H1 (cell line): ENCODE measurements around the gene TTLL9. TPM values are rescaled to one million over a fixed set of nuclear protein-coding genes. Genes with fewer than 3 reads are reported as not detected.

Source experiments
- CTCF ChIA-PET: fragments of 300-600 bp; sonication (Branson Sonifier 250); formaldehyde crosslinking; loops from one replicate; lab custom pipeline; 2021; ENCODE audit not compliant: partially characterized antibody; lab: Charles Lee
- POLR2A ChIA-PET: fragments of 300-600 bp; sonication (Branson Sonifier 250); formaldehyde crosslinking; loops from one replicate; lab custom pipeline; 2021; ENCODE audit warnings: inconsistent platforms; ENCODE audit not compliant: partially characterized antibody; lab: Charles Lee
- DNase-seq, 2 experiments: peaks; one replicate each; pipeline versions ENCODE4 v3.0.0 to v3.0.0-alpha.2; 2010 to 2022; ENCODE audit warnings: low spot score in 2 of 2, low read depth in 1 of 2, mixed read lengths in 1 of 2
- FAIRE-seq: peaks from 2 replicates; lab custom pipeline; 2011; peaks lifted over from hg19 to GRCh38; lab: Jason Lieb, UNC
- H2AFZ ChIP-seq: 2 replicates; pipeline ENCODE4 v1.8.1; 2012; ENCODE audit warnings: low read length, inconsistent platforms
- H2AK5ac ChIP-seq: 2 replicates; pipeline ENCODE4 v1.6.1; 2013; ENCODE audit warnings: low read depth, low read length
- H2BK120ac ChIP-seq: replicated peaks from 2 replicates; pipeline ENCODE3; 2013; ENCODE audit warnings: low read depth, low read length, inconsistent platforms
- H2BK12ac ChIP-seq: 2 replicates; pipeline ENCODE4 v1.6.1; 2013; ENCODE audit warnings: low read depth, low read length
- H2BK15ac ChIP-seq: 2 replicates; pipeline ENCODE4 v1.6.1; 2013; ENCODE audit warnings: low read length
- H2BK20ac ChIP-seq: 2 replicates; pipeline ENCODE4 v1.6.1; 2013; ENCODE audit warnings: low read length
- H2BK5ac ChIP-seq: 2 replicates; pipeline ENCODE4 v1.6.1; 2013; ENCODE audit warnings: low read depth, low read length
- H3K14ac ChIP-seq: 2 replicates; pipeline ENCODE4 v1.6.1; 2013; ENCODE audit warnings: inconsistent platforms; ENCODE audit not compliant: insufficient read length
- H3K18ac ChIP-seq: 2 replicates; pipeline ENCODE4 v1.6.1; 2013; ENCODE audit warnings: low read length; ENCODE audit errors: extremely low read depth
- H3K23ac ChIP-seq: 2 replicates; pipeline ENCODE4 v1.6.1; 2013; ENCODE audit warnings: inconsistent platforms; ENCODE audit not compliant: insufficient read length
- H3K23me2 ChIP-seq: 2 replicates; pipeline ENCODE4 v1.6.1; 2013; ENCODE audit warnings: low read depth, low read length
- H3K27ac ChIP-seq: 2 replicates; pipeline ENCODE4 v1.6.1; 2011; ENCODE audit warnings: low read depth, low read length, inconsistent platforms
- H3K27me3 ChIP-seq, 4 experiments: replicated peaks in 1 of 4; 1 replicate in 1 of 4; 2 replicates in 3 of 4; pipeline versions ENCODE4 v1.6.1 to v1.8.1; 2011 to 2013; ENCODE audit warnings: low read length in 3 of 4, mild to moderate bottlenecking in 3 of 4, inconsistent platforms in 2 of 4, mixed read lengths in 2 of 4, moderate library complexity in 1 of 4; ENCODE audit not compliant: control insufficient read depth in 3 of 4, insufficient read depth in 3 of 4; ENCODE audit errors: extremely low read depth in 1 of 4
- H3K36me3 ChIP-seq, 4 experiments: 2 replicates each; pipeline versions ENCODE4 v1.6.1 to v1.8.1; 2011 to 2013; ENCODE audit warnings: mild to moderate bottlenecking in 4 of 4, low read length in 3 of 4, moderate library complexity in 2 of 4, control low read depth in 1 of 4, inconsistent platforms in 1 of 4; ENCODE audit not compliant: insufficient read depth in 4 of 4, control insufficient read depth in 2 of 4
- H3K4ac ChIP-seq: replicated peaks from 2 replicates; pipeline ENCODE3; 2013; ENCODE audit warnings: low read length, low read depth, mixed read lengths, inconsistent platforms; ENCODE audit not compliant: insufficient read length
- H3K4me1 ChIP-seq, 4 experiments: replicated peaks in 1 of 4; 1 replicate in 1 of 4; 2 replicates in 3 of 4; pipeline versions ENCODE4 v1.6.1 to v1.8.1; 2011 to 2013; ENCODE audit warnings: low read length in 3 of 4, inconsistent platforms in 2 of 4, mixed read lengths in 1 of 4; ENCODE audit not compliant: insufficient read depth in 4 of 4, control insufficient read depth in 3 of 4
- H3K4me2 ChIP-seq, 2 experiments: 2 replicates each; pipeline versions ENCODE4 v1.6.1 to v1.8.1; 2011 to 2013; ENCODE audit warnings: low read depth in 2 of 2, low read length in 2 of 2, control low read depth in 1 of 2, inconsistent platforms in 1 of 2, mild to moderate bottlenecking in 1 of 2; ENCODE audit not compliant: insufficient read depth in 1 of 2
- H3K4me3 ChIP-seq, 4 experiments: fragments of 200-600, 300-600 bp in 1 of 4; sonication (generic), shearing (Covaris generic), sonication (Bioruptor Twin) in 1 of 4; 2 replicates each; pipeline versions ENCODE4 v1.5.1 to v1.8.1; 2011 to 2016; ENCODE audit warnings: low read length in 4 of 4, low read depth in 3 of 4, control low read depth in 2 of 4, inconsistent platforms in 2 of 4, mild to moderate bottlenecking in 2 of 4, mixed read lengths in 1 of 4, moderate library complexity in 1 of 4; ENCODE audit not compliant: insufficient read depth in 2 of 4; ENCODE audit errors: extremely low read depth in 1 of 4
- H3K56ac ChIP-seq: replicated peaks from 2 replicates; pipeline ENCODE3; 2013; ENCODE audit warnings: low read depth, mild to moderate bottlenecking, mixed read lengths, low read length, inconsistent platforms; ENCODE audit not compliant: insufficient read length
- H3K79me1 ChIP-seq: 2 replicates; pipeline ENCODE4 v1.6.1; 2013; ENCODE audit warnings: low read depth, low read length, control low read depth
- H3K79me2 ChIP-seq, 2 experiments: 2 replicates each; pipeline versions ENCODE4 v1.6.1 to v1.8.1; 2012 to 2013; ENCODE audit warnings: low read length in 2 of 2, mild to moderate bottlenecking in 2 of 2, inconsistent platforms in 1 of 2; ENCODE audit not compliant: insufficient read depth in 2 of 2, control insufficient read depth in 1 of 2
- H3K9ac ChIP-seq, 4 experiments: replicated peaks in 1 of 4; 1 replicate in 1 of 4; 2 replicates in 3 of 4; pipeline versions ENCODE4 v1.6.1 to v1.8.1; 2011 to 2013; ENCODE audit warnings: low read depth in 3 of 4, low read length in 3 of 4, control low read depth in 2 of 4, mild to moderate bottlenecking in 2 of 4, moderate library complexity in 2 of 4, inconsistent platforms in 1 of 4; ENCODE audit errors: extremely low read depth in 1 of 4
- H3K9me3 ChIP-seq, 2 experiments: 2 replicates each; pipeline versions ENCODE4 v1.6.1 to v1.8.1; 2012 to 2013; ENCODE audit warnings: mild to moderate bottlenecking in 2 of 2, moderate library complexity in 2 of 2, control low read depth in 1 of 2, inconsistent platforms in 1 of 2, low read depth in 1 of 2, low read length in 1 of 2, mixed read lengths in 1 of 2; ENCODE audit not compliant: insufficient read depth in 2 of 2
- H4K20me1 ChIP-seq, 2 experiments: replicated peaks in 1 of 2; 2 replicates each; pipeline versions ENCODE3 to v1.8.1; 2011 to 2013; ENCODE audit warnings: inconsistent platforms in 2 of 2, low read length in 2 of 2, mild to moderate bottlenecking in 1 of 2; ENCODE audit not compliant: insufficient read depth in 2 of 2, control insufficient read depth in 1 of 2
- H4K5ac ChIP-seq: 2 replicates; pipeline ENCODE4 v1.6.1; 2013; ENCODE audit warnings: low read length, low read depth, mixed read lengths, inconsistent platforms; ENCODE audit not compliant: insufficient read length
- H4K8ac ChIP-seq: 2 replicates; pipeline ENCODE4 v1.8.0; 2013; ENCODE audit warnings: mild to moderate bottlenecking, moderate library complexity, low read length, inconsistent platforms; ENCODE audit not compliant: insufficient read depth; ENCODE audit errors: extremely low read depth
- H4K91ac ChIP-seq: replicated peaks from 2 replicates; pipeline ENCODE3; 2013; ENCODE audit warnings: low read length, mixed read lengths, inconsistent platforms; ENCODE audit not compliant: insufficient read length
- BACH1 ChIP-seq: IDR thresholded peaks from 2 replicates; pipeline ENCODE4 v1.6.1; 2012; ENCODE audit warnings: low read length, improper control_type of control experiment
- GABPA ChIP-seq: IDR thresholded peaks from 2 replicates; pipeline ENCODE4 v1.6.1; 2011; ENCODE audit warnings: mild to moderate bottlenecking, low read length, moderate library complexity, borderline replicate concordance; ENCODE audit not compliant: insufficient read depth
- HDAC2 ChIP-seq, 2 experiments: fragments of 300-600 bp in 1 of 2; sonication (generic) in 1 of 2; IDR thresholded peaks; 2 replicates each; pipeline ENCODE4 v1.6.1; 2011 to 2012; ENCODE audit warnings: low read depth in 2 of 2, low read length in 2 of 2, mild to moderate bottlenecking in 2 of 2, moderate library complexity in 2 of 2, borderline replicate concordance in 1 of 2, inconsistent platforms in 1 of 2
- NANOG ChIP-seq: IDR thresholded peaks from 2 replicates; pipeline ENCODE4 v1.6.1; 2011; ENCODE audit warnings: low read length, low read depth, mild to moderate bottlenecking, inconsistent platforms; ENCODE audit not compliant: insufficient read depth, poor library complexity, severe bottlenecking
- NRF1 ChIP-seq: IDR thresholded peaks from 2 replicates; pipeline ENCODE4 v1.6.1; 2011; ENCODE audit warnings: mild to moderate bottlenecking, low read depth, low read length, improper control_type of control experiment
- RXRA ChIP-seq: IDR thresholded peaks from 2 replicates; pipeline ENCODE4 v1.6.1; 2011; ENCODE audit warnings: low read depth, mild to moderate bottlenecking, low read length, moderate library complexity; ENCODE audit not compliant: insufficient read depth
- WGBS, 2 experiments: shearing (Covaris generic) in 1 of 2; methylation state at CpG; one replicate each; pipeline versions ENCODE4 v1.1.6 to v1.1.7; 2013 to 2015; ENCODE audit warnings: low lambda C conversion rate in 2 of 2, mixed read lengths in 2 of 2, inconsistent platforms in 1 of 2, low coverage in 1 of 2, missing lambda C conversion rate in 1 of 2; ENCODE audit not compliant: insufficient replicate concordance in 2 of 2, insufficient coverage in 1 of 2, insufficient read length in 1 of 2; ENCODE audit errors: extremely low coverage in 1 of 2, missing lambda C conversion rate in 1 of 2; 5-methylcytosine and 5-hydroxymethylcytosine counted together
- polyA plus RNA-seq, 7 experiments: library from polyadenylated mRNA; depleted of rRNA in 3 of 7; stranded (reverse) in 5 of 7; unstranded in 2 of 7; fragments of >200 nt in 5 of 7; fragments of 200-250 nt in 2 of 7; gene quantifications; 1 replicate in 5 of 7; 2 replicates in 1 of 7; 4 replicates in 1 of 7; pipeline versions ENCODE4 v1.2.1 to v1.2.3, GENCODE V29; 2011 to 2013; ENCODE audit warnings: missing spikeins in 2 of 7, mixed read lengths in 2 of 7
- total RNA-seq: library from RNA; stranded (reverse); fragmentation: NEBNext Ultra II Directional; extraction: Animal tissue kit (Norgen Biotek cat#: 25700); gene quantifications from 2 replicates; pipeline ENCODE4 v1.2.1, GENCODE V29; 2021
- TF ChIP-seq, protein P1 (sequence below): IDR thresholded peaks from 2 replicates; pipeline ENCODE4 v1.6.1; 2012; ENCODE audit warnings: low read length, inconsistent platforms
- TF ChIP-seq, protein P2 (sequence below): IDR thresholded peaks from 2 replicates; pipeline ENCODE4 v1.6.1; 2011; ENCODE audit warnings: low read depth, mild to moderate bottlenecking, low read length; ENCODE audit not compliant: insufficient read depth

TTLL9 gene
- total and polyA plus RNA-seq, 2 of the 8 experiments (the other 6 are each of a cell fraction or from before 2014, with no cell fraction given): 0.06 TPM; not detected in 1

DNA sequence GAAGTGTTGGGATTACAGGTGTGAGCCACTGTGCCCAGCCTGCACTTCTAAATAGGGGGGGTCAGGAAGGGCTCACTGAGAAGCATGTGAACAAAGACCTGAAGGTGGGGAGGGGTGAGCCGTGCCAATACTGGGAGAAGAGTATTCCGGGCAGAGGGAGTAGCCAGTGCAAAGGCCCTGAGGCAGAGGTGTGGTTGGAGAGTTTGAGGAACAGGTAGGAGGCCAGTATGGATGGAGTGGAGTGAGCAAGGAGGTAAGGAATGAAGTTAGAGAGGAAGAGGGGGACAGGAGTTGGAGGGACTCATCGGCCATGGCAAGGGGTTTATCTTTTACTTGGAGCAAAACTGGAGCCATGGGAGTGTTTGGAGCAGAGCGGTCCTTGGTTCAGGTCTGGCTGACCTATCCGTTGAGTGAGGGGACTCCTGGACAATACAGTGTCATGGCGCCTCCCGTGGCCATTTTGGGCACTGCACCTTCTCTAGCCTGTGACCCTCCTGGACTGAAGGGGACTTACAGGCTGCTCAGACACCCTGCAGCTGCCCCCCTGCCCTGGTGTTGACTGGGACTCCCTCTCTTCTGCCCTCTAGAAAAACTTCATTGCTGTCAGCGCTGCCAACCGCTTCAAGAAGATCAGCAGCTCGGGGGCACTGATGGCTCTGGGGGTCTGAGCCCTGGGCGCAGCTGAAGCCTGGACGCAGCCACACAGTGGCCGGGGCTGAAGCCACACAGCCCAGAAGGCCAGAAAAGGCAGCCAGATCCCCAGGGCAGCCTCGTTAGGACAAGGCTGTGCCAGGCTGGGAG is 37.1 kb upstream of the TTLL9 start:
- 0 out of 2 replicates have a peak overlapping the region, but pooled peaks have one; percentile 5 for H2BK5ac ChIP-seq
- H3K27me3 ChIP-seq: no peaks in the 10 kb centered on the region
- no peak overlapping the region for H2BK20ac ChIP-seq
- H2BK12ac ChIP-seq: no peak overlapping the region
- no peaks in the 10 kb centered on the region for H4K20me1 ChIP-seq
- H3K18ac ChIP-seq: peak overlapping the region; percentile 60
- H4K91ac ChIP-seq: no peak overlapping the region
- H2AFZ ChIP-seq: no peak overlapping the region
- FAIRE-seq (peak; percentile 94), DNase-seq (peak; percentile 83 to 99)
- no peak overlapping the region for H3K23ac ChIP-seq
- WGBS, 2 experiments: 60% methylated on average over 14 of the region's 14 CpGs; no CpG with 5 or more reads in 1 of the 2 experiments
- H2AK5ac ChIP-seq: no peak overlapping the region
- no peaks in the 10 kb centered on the region for H3K9me3 ChIP-seq
- no peak overlapping the region for H3K4me2 ChIP-seq
- ChIA-PET POLR2A (interaction anchor here (0.5 to 0.7 kb wide), 2 partner anchors 18 to 246 kb away, joined by 3 read pairs; no protein-coding TSS in a partner anchor), CTCF (interaction anchor here (0.7 to 7.3 kb wide), 20 partner anchors 9 to 258 kb away, joined by 3 to 111 read pairs (median 4); partner anchors contain the start of genes FOXS1, MYLK2 and PDRG1)
- H3K4me3 ChIP-seq: no peak overlapping the region
- H2BK120ac ChIP-seq: no peak overlapping the region
- peak overlapping the region; percentile 66; the same call in 1 of the 2 replicates for H4K8ac ChIP-seq
- no peak overlapping the region for H4K5ac ChIP-seq
- H3K9ac ChIP-seq: no peak overlapping the region; a peak in 1 of 7 replicates
- H3K14ac ChIP-seq: no peak overlapping the region
- no peak overlapping the region for H3K56ac ChIP-seq
- 0 out of 2 replicates have a peak overlapping the region, but pooled peaks have one; percentile 92 for H2BK15ac ChIP-seq
- H3K36me3 ChIP-seq: no peaks in the 10 kb centered on the region; a peak in 1 of 8 replicates
- H3K4ac ChIP-seq: no peak overlapping the region
- no peaks in the 10 kb centered on the region for H3K79me1 ChIP-seq
- H3K79me2 ChIP-seq: no peaks in the 10 kb centered on the region
- peaks cover 0 to 12% (median 10%) of the 10 kb centered on the region in 4 experiments; a peak in 5 of 7 replicates for H3K4me1 ChIP-seq
- no peak overlapping the region for H3K27ac ChIP-seq
- H3K23me2 ChIP-seq: no peaks in the 10 kb centered on the region
- TF ChIP-seq HDAC2 (IDR thresholded peaks at IDR 0.05; ENCODE audit: borderline replicate concordance in 1 of 2, low read depth in 2 of 2, low read length in 2 of 2) (peak in 1 of 2 experiments; percentile 94; a peak in 2 of 4 replicates), NANOG (no peak), NRF1 (no peak), RXRA (no peak), GABPA (0 out of 2 replicates have a peak, but pooled peaks have one; percentile 9), BACH1 (no peak)
- TF ChIP-seq, protein P1, sequence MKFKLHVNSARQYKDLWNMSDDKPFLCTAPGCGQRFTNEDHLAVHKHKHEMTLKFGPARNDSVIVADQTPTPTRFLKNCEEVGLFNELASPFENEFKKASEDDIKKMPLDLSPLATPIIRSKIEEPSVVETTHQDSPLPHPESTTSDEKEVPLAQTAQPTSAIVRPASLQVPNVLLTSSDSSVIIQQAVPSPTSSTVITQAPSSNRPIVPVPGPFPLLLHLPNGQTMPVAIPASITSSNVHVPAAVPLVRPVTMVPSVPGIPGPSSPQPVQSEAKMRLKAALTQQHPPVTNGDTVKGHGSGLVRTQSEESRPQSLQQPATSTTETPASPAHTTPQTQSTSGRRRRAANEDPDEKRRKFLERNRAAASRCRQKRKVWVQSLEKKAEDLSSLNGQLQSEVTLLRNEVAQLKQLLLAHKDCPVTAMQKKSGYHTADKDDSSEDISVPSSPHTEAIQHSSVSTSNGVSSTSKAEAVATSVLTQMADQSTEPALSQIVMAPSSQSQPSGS: no peak
- TF ChIP-seq, protein P2, sequence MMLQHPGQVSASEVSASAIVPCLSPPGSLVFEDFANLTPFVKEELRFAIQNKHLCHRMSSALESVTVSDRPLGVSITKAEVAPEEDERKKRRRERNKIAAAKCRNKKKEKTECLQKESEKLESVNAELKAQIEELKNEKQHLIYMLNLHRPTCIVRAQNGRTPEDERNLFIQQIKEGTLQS: no peak
